PC-9 (cell line): ENCODE results near the gene TENM4. TPM values are rescaled to one million over a fixed set of nuclear protein-coding genes. Genes with fewer than 3 reads are reported as not detected.

Experiments used
- BruUV-seq: library from RNA; stranded (reverse); fragments of 400-500 nt; replicated peaks from 2 replicates; lab custom pipeline; 2021; lab: Mats Ljungman, UMichigan
- CTCF ChIA-PET: fragments of 300-600 bp; sonication (Branson Sonifier 250); formaldehyde crosslinking; loops from one replicate; lab custom pipeline; 2022; ENCODE audit warnings: antibody characterized with exemption; lab: Charles Lee
- POLR2A ChIA-PET: fragments of 300-600 bp; sonication (Branson Sonifier 250); formaldehyde crosslinking; loops from one replicate; lab custom pipeline; 2022; ENCODE audit warnings: antibody characterized with exemption; ENCODE audit not compliant: unreplicated experiment; lab: Charles Lee
- DNase-seq, 2 experiments: peaks; one replicate each; pipeline versions ENCODE4 v3.0.0 to v3.0.0-alpha.2; 2015 to 2022; ENCODE audit warnings: mixed read lengths in 1 of 2
- H2AFZ ChIP-seq: fragments of 200-600 bp; sonication (generic); 2 replicates; pipeline ENCODE4 v1.8.1; 2017; ENCODE audit warnings: antibody characterized with exemption
- H3F3A ChIP-seq: fragments of 200-600 bp; sonication (generic); 2 replicates; pipeline ENCODE4 v1.8.1; 2017; ENCODE audit warnings: antibody characterized with exemption, mild to moderate bottlenecking, low read depth; ENCODE audit not compliant: insufficient read depth
- H3K27ac ChIP-seq: fragments of 200-600 bp; sonication (generic); 2 replicates; pipeline ENCODE4 v1.6.1; 2016; ENCODE audit warnings: mixed run types
- H3K27me3 ChIP-seq: fragments of 200-600 bp; sonication (generic); 2 replicates; pipeline ENCODE4 v1.6.1; 2016; ENCODE audit warnings: low read depth, mixed run types; ENCODE audit not compliant: insufficient read depth
- H3K36me3 ChIP-seq: fragments of 200-600 bp; sonication (generic); 2 replicates; pipeline ENCODE4 v1.6.1; 2016; ENCODE audit warnings: low read depth, mixed run types
- H3K4me1 ChIP-seq: fragments of 200-600 bp; sonication (generic); replicated peaks from 2 replicates; pipeline ENCODE4 v1.6.1; 2016; ENCODE audit warnings: mixed run types; ENCODE audit not compliant: insufficient read depth
- H3K4me2 ChIP-seq: fragments of 200-600 bp; sonication (generic); 2 replicates; pipeline ENCODE4 v1.6.1; 2017; ENCODE audit warnings: mixed run types
- H3K4me3 ChIP-seq: fragments of 200-600 bp; sonication (generic); 2 replicates; pipeline ENCODE4 v1.6.1; 2016; ENCODE audit warnings: mixed run types
- H3K79me2 ChIP-seq: fragments of 200-600 bp; sonication (generic); 2 replicates; pipeline ENCODE4 v1.6.1; 2017; ENCODE audit warnings: low read depth, mixed run types
- H3K9me2 ChIP-seq: fragments of 200-600 bp; sonication (generic); 2 replicates; pipeline ENCODE4 v1.8.1; 2017; ENCODE audit warnings: mild to moderate bottlenecking; ENCODE audit not compliant: insufficient read depth
- H3K9me3 ChIP-seq: fragments of 200-600 bp; sonication (generic); 2 replicates; pipeline ENCODE4 v1.8.1; 2016; ENCODE audit warnings: low read depth; ENCODE audit not compliant: insufficient read depth
- H4K20me1 ChIP-seq: fragments of 200-600 bp; sonication (generic); 2 replicates; pipeline ENCODE4 v1.8.1; 2017; ENCODE audit not compliant: insufficient read depth
- CTCF ChIP-seq: fragments of 200-600 bp; sonication (generic); conservative IDR thresholded peaks from 2 replicates; pipeline ENCODE4 v1.6.1; 2017; ENCODE audit warnings: mixed run types, antibody characterized with exemption, mild to moderate bottlenecking, moderate library complexity
- EZH2 ChIP-seq: fragments of 200-600 bp; sonication (generic); IDR thresholded peaks from 2 replicates; pipeline ENCODE4 v1.8.0; 2017; ENCODE audit warnings: antibody characterized with exemption, low read depth
- intact Hi-C: fragments of 100-400 bp; cut with micrococcal nuclease; formaldehyde crosslinking; loops from one replicate; pipeline ENCODE4 v1.10.0; 2022; ENCODE audit not compliant: unreplicated experiment
- total RNA-seq: library from RNA; stranded (reverse); gene quantifications from 2 replicates; pipeline ENCODE4 v1.2.3, GENCODE V29; 2021

The TENM4 gene
- total RNA-seq, 1 experiment from 2014 or later: not detected

GRCh38 chr11:79185351-79185750 is 255.5 kb downstream of the TENM4 start:
- TF ChIP-seq CTCF (no peak), EZH2 (no peak)
- H3K4me2 ChIP-seq: no peak overlapping the region
- H3K9me3 ChIP-seq: no peaks in the 10 kb centered on the region
- POLR2A ChIA-PET: no interaction called here
- H2AFZ ChIP-seq: no peak overlapping the region
- DNase-seq: no peak
- H3K4me1 ChIP-seq: no peaks in the 10 kb centered on the region
- intact Hi-C loops: no loop called here
- H4K20me1 ChIP-seq: no peaks in the 10 kb centered on the region
- no peaks in the 10 kb centered on the region for H3K79me2 ChIP-seq
- no peak overlapping the region for H3K4me3 ChIP-seq
- BruUV-seq: no TSS peak
- no peaks in the 10 kb centered on the region for H3K36me3 ChIP-seq
- peaks cover 18% of the 10 kb centered on the region for H3K27me3 ChIP-seq
- CTCF ChIA-PET: no interaction called here
- H3F3A ChIP-seq: no peaks in the 10 kb centered on the region
- H3K9me2 ChIP-seq: no peaks in the 10 kb centered on the region
- no peak overlapping the region for H3K27ac ChIP-seq

GRCh38 chr11:79184285-79184684 is 256.5 kb downstream of the TENM4 start:
- Histone ChIP-seq H3K27me3 (peaks cover 7% of the 10 kb centered on the region), H3K79me2 (no peaks in the 10 kb centered on the region), H3K4me1 (no peaks in the 10 kb centered on the region), H3K27ac (no peak overlapping the region), H3K4me2 (no peak overlapping the region), H3K4me3 (no peak overlapping the region), H2AFZ (no peak overlapping the region), H3K9me2 (no peaks in the 10 kb centered on the region), H3K9me3 (no peaks in the 10 kb centered on the region), H3F3A (no peaks in the 10 kb centered on the region), H4K20me1 (no peaks in the 10 kb centered on the region), H3K36me3 (no peaks in the 10 kb centered on the region)
- TF ChIP-seq EZH2 (no peak), CTCF (no peak)
- no TSS peak for BruUV-seq
- POLR2A ChIA-PET: no interaction called here
- DNase-seq: no peak
- intact Hi-C loops: no loop called here
- CTCF ChIA-PET: no interaction called here

- H3K27me3 ChIP-seq: no peaks in the 10 kb centered on the region; the same call in 1 of the 2 replicates
- no peaks in the 10 kb centered on the region for H3K9me3 ChIP-seq
- H3K9me2 ChIP-seq: no peaks in the 10 kb centered on the region
- H3K36me3 ChIP-seq: no peaks in the 10 kb centered on the region
- intact Hi-C loops: no loop called here
- no peak overlapping the region for H2AFZ ChIP-seq
- H3K79me2 ChIP-seq: no peaks in the 10 kb centered on the region
- no peak overlapping the region for H3K4me3 ChIP-seq
- H3K27ac ChIP-seq: no peak overlapping the region
- ChIA-PET CTCF (no interaction called here), POLR2A (no interaction called here)
- H4K20me1 ChIP-seq: no peaks in the 10 kb centered on the region
- TF ChIP-seq EZH2: no peak
- TF ChIP-seq CTCF: no peak
- no TSS peak for BruUV-seq
- no peak overlapping the region for H3K4me2 ChIP-seq
- DNase-seq: no peak
- H3F3A ChIP-seq: no peaks in the 10 kb centered on the region
- no peaks in the 10 kb centered on the region for H3K4me1 ChIP-seq
Observed at GRCh38 chr11:79182794-79183193, 258.0 kb downstream of the TENM4 start.
